Prostate gland (tissue), 2 donors: Measurements from ENCODE around the gene IL10. TPM values are rescaled to one million over a fixed set of nuclear protein-coding genes. Genes with fewer than 3 reads are reported as not detected.

Source experiments
- DNase-seq: peaks from one replicate; pipeline ENCODE4 v3.0.0-alpha.2; 2019; ENCODE audit warnings: low spot score
- H3K27ac ChIP-seq, 2 donors: fragments of 200-600 bp; sonication (generic); 2 replicates each; pipeline ENCODE4 v1.5.1; 2017 to 2019
- H3K27me3 ChIP-seq: fragments of 200-600 bp; sonication (generic); replicated peaks from 2 replicates; pipeline ENCODE4 v1.5.1; 2019; ENCODE audit not compliant: insufficient read depth
- H3K36me3 ChIP-seq, 2 donors: fragments of 200-600 bp; sonication (generic); 1 replicate in 1 of 2; 2 replicates in 1 of 2; pipeline versions ENCODE4 v1.5.1 to v1.8.1; 2017 to 2019
- H3K4me1 ChIP-seq: fragments of 200-600 bp; sonication (generic); replicated peaks from 2 replicates; pipeline ENCODE4 v1.5.1; 2019
- H3K4me3 ChIP-seq, 2 donors: fragments of 200-600 bp; sonication (generic); 2 replicates each; pipeline ENCODE4 v1.5.1; 2017 to 2019
- H3K9me3 ChIP-seq: fragments of 200-600 bp; sonication (generic); 2 replicates; pipeline ENCODE4 v1.5.1; 2017
- CTCF ChIP-seq, 4 experiments: fragments of 200-600 bp in 2 of 4; fragments of 450-650 bp in 2 of 4; sonication (generic) in 2 of 4; IDR thresholded peaks; 1 replicate in 3 of 4; 2 replicates in 1 of 4; pipeline ENCODE4 v1.5.1; 2016 to 2019; ENCODE audit warnings: antibody characterized with exemption in 4 of 4, mild to moderate bottlenecking in 2 of 4, moderate library complexity in 2 of 4
- POLR2A ChIP-seq: fragments of 450-650 bp; IDR thresholded peaks from one replicate; pipeline ENCODE4 v1.6.1; 2016; ENCODE audit warnings: antibody characterized with exemption, mild to moderate bottlenecking
- POLR2AphosphoS5 ChIP-seq: sonication (generic); formaldehyde crosslinking; IDR thresholded peaks from one replicate; pipeline ENCODE4 v1.6.1; 2017; ENCODE audit warnings: antibody characterized with exemption
- WGBS: methylation state at CpG from one replicate; pipeline ENCODE4 v1.1.5; 2018; 5-methylcytosine and 5-hydroxymethylcytosine counted together
- intact Hi-C: fragments of 100-400 bp; cut with DNase I; formaldehyde crosslinking; loops from one replicate; pipeline ENCODE4 v1.14.2; 2022
- total RNA-seq, 2 donors: library from RNA; depleted of rRNA; stranded (reverse); fragments of >200 nt; gene quantifications; one replicate each; pipeline ENCODE4 v1.1.0, GENCODE V29; 2016

Gene IL10
- total RNA-seq, 2 donors from 2014 or later, result not detected

DNA sequence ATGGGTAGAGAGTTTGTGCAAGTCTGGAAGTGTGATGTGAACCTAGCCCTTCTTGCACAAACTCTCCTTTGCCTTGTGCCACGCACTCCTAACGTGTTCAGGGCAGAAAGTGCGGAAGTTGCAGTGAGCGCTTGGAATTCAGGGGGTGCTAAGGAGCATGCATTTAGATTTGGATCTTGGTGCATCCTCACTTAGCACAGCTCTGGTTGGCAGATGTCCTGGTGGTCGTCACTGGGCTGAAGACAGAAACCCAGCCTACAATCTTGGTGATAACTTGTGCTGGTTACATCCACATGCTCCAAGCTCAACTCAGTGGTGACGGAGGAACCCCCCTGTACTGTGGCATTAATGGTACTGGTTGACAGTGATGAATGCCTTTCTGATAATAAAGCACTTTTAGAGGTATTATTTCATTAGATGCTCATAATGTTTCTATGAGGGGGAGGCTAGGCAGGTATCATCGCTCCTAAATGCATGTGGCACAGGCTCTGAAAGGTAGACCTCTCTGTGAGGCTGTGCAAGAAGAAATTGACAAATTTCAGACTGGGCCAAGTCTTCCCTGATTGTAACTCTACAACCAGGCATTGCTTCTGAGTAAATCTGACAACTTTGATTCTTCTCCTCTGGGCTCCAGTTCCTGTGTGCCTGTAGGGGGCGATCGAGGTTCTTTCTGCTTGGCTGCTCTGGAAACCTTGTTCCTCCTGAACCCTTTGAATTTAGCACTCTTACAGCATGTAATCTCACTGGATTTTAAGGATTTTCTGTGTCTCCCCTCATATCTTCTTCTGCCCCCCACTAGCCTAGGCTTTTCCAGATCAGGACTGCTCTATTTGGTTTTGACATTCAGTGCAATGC is 47.0 kb downstream of the IL10 start:
- H3K4me3 ChIP-seq, result no peak overlapping the region
- no peaks in the 10 kb centered on the region for H3K4me1 ChIP-seq
- TF ChIP-seq POLR2A (no peak), CTCF (IDR thresholded peaks at IDR 0.05) (peak in 3 of 4 experiments; percentile 18 to 36 (median 33)), POLR2AphosphoS5 (no peak)
- no peaks in the 10 kb centered on the region for H3K27me3 ChIP-seq
- DNase-seq, result no peak
- intact Hi-C loops, result no loop called here
- WGBS, result 81% methylated on average over 9 of the region's 9 CpGs
- peaks cover 0 to 11% of the 10 kb centered on the region in 2 donors for H3K36me3 ChIP-seq
- no peaks in the 10 kb centered on the region for H3K9me3 ChIP-seq
- H3K27ac ChIP-seq, result no peak overlapping the region

DNA sequence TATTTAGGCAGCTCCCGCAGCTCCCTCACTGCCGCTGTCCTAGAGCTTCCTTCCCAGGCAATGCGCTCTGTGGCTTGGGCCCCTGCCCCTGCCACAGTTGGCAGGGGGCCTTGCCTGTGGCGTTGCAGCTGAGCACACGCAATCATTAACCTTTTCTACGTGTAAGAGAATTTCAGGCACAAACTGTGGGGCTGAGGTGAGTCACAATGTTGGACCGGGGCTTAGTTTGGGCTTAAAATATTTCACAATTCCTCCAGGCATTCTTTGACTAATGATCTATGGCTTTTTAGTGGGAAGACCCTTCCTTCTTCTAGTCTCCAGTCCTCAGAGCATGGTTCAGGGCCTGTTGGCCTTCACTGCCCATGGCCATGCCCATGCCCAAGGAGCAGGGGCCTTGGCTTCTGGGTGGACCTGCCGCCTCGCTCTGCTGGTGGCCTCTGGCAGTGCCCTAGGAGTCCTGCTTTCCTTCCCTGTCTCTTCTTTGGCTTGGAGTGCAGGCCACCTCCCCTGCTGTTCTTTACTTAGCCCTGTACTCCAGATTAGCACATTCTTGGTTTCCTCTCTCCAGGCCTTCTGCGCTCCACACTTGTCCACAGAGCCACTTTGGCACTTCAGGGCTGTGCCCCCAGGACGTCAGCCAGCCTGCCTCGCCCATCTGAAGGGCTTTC is 48.4 kb downstream of the IL10 start:
- Histone ChIP-seq H3K27me3 (no peaks in the 10 kb centered on the region), H3K36me3 (no peaks in the 10 kb centered on the region), H3K4me1 (no peaks in the 10 kb centered on the region), H3K27ac (no peak overlapping the region), H3K9me3 (no peaks in the 10 kb centered on the region), H3K4me3 (no peak overlapping the region)
- intact Hi-C loops, result loop anchor here (5.0 kb wide), 1 partner anchor 37 kb away; no protein-coding TSS in a partner anchor
- WGBS, result 63% methylated on average over 12 of the region's 12 CpGs
- TF ChIP-seq CTCF (IDR thresholded peaks at IDR 0.05) (no peak), POLR2AphosphoS5 (no peak), POLR2A (no peak)
- DNase-seq, result no peak

GRCh38 chr1:206723462-206723804 is 48.9 kb downstream of the IL10 start:
- WGBS, result 80% methylated on average over 4 of the region's 4 CpGs
- TF ChIP-seq POLR2AphosphoS5, result no peak
- TF ChIP-seq POLR2A, result no peak
- TF ChIP-seq CTCF (IDR thresholded peaks at IDR 0.05), result no peak
- H3K4me1 ChIP-seq, result no peaks in the 10 kb centered on the region
- H3K4me3 ChIP-seq, result no peak overlapping the region
- H3K27ac ChIP-seq, result no peak overlapping the region
- no peak for DNase-seq
- intact Hi-C loops, result loop anchor here (5.0 kb wide), 1 partner anchor 36 kb away; no protein-coding TSS in a partner anchor
- no peaks in the 10 kb centered on the region for H3K9me3 ChIP-seq
- H3K27me3 ChIP-seq, result no peaks in the 10 kb centered on the region
- no peaks in the 10 kb centered on the region for H3K36me3 ChIP-seq

- H3K36me3 ChIP-seq, result no peaks in the 10 kb centered on the region
- no peak for DNase-seq
- no peaks in the 10 kb centered on the region for H3K27me3 ChIP-seq
- H3K4me1 ChIP-seq, result no peaks in the 10 kb centered on the region
- no peak for TF ChIP-seq POLR2AphosphoS5
- TF ChIP-seq CTCF (IDR thresholded peaks at IDR 0.05), result no peak
- no peak for TF ChIP-seq POLR2A
- H3K27ac ChIP-seq, result no peak overlapping the region
- WGBS, result 73% methylated on average over 17 of the region's 17 CpGs
- no peak overlapping the region for H3K4me3 ChIP-seq
- H3K9me3 ChIP-seq, result no peaks in the 10 kb centered on the region
- intact Hi-C loops, result loop anchor here (5.0 kb wide), 1 partner anchor 36 kb away; no protein-coding TSS in a partner anchor
Observed at GRCh38 chr1:206722751-206723461, 49.4 kb downstream of the IL10 start.
